ENCODE measurements around the gene KRT17. TPM values are rescaled to one million over a fixed set of nuclear protein-coding genes. Genes with fewer than 3 reads are reported as not detected.

Gene KRT17
- total RNA-seq, 4 donors from 2014 or later, result 0.70 to 12.6 TPM; not detected in 2

- intact Hi-C loops (cut with DNase I; ENCODE audit: low total_unique reads), result loop anchor here (10.0 kb wide), 1 partner anchor 861 kb away; no protein-coding TSS in a partner anchor
- H3K4me1 ChIP-seq, result peaks cover 0 to 4% of the 10 kb centered on the region in 2 donors
- DNase-seq, result peak in 1 of 2 donors; percentile 36
These were observed 41.9 kb upstream of the KRT17 start for GRCh38 chr17:41666237-41666641.

GRCh38 chr17:41665566-41666236 is 41.3 kb upstream of the KRT17 start:
- Histone ChIP-seq H3K4me1 (peaks cover 0 to 4% of the 10 kb centered on the region in 2 donors), H3K27me3 (no peaks in the 10 kb centered on the region), H3K27ac (peak overlapping the region; percentile 84 to 96), H3K36me3 (no peaks in the 10 kb centered on the region), H3K9me3 (no peaks in the 10 kb centered on the region), H3K4me3 (peak overlapping the region; percentile 45 to 52)
- TF ChIP-seq CTCF (IDR thresholded peaks at IDR 0.05) (peak; percentile 91 to 98 (median 96)), POLR2A (IDR thresholded peaks at IDR 0.05) (peak; percentile 65 to 71)
- intact Hi-C loops (cut with DNase I; ENCODE audit: low total_unique reads), result loop anchor here (10.0 kb wide), 1 partner anchor 861 kb away; no protein-coding TSS in a partner anchor
- DNase-seq, result peak; percentile 79 to 88

More at GRCh38 chr17:41666237-41666641, 41.9 kb upstream of the KRT17 start:
- Histone ChIP-seq H3K27ac (peak overlapping the region; percentile 84 to 96), H3K27me3 (no peaks in the 10 kb centered on the region), H3K36me3 (no peaks in the 10 kb centered on the region), H3K9me3 (no peaks in the 10 kb centered on the region), H3K4me3 (peak overlapping the region; percentile 45 to 52)
- peak in 1 of 4 experiments; percentile 16 for TF ChIP-seq CTCF (IDR thresholded peaks at IDR 0.05)
- TF ChIP-seq POLR2A (IDR thresholded peaks at IDR 0.05), result no peak

- H3K36me3 ChIP-seq, result no peaks in the 10 kb centered on the region
- H3K9me3 ChIP-seq, result no peaks in the 10 kb centered on the region
- no peaks in the 10 kb centered on the region for H3K27me3 ChIP-seq
- peak overlapping the region in 1 of 2 donors; percentile 96 for H3K27ac ChIP-seq
- peaks cover 0 to 4% of the 10 kb centered on the region in 2 donors for H3K4me1 ChIP-seq
- intact Hi-C loops (cut with DNase I; ENCODE audit: low total_unique reads), result loop anchor here (10.0 kb wide), 1 partner anchor 860 kb away; no protein-coding TSS in a partner anchor
- no peak for DNase-seq
- peak overlapping the region; percentile 45 to 52 for H3K4me3 ChIP-seq
- TF ChIP-seq POLR2A (IDR thresholded peaks at IDR 0.05) (no peak), CTCF (IDR thresholded peaks at IDR 0.05) (no peak)
These were observed 40.5 kb upstream of the KRT17 start for GRCh38 chr17:41664587-41665565.

- intact Hi-C loops (cut with DNase I; ENCODE audit: low total_unique reads), result loop anchor here (10.0 kb wide), 1 partner anchor 859 kb away; no protein-coding TSS in a partner anchor
- Histone ChIP-seq H3K27me3 (no peaks in the 10 kb centered on the region), H3K36me3 (no peaks in the 10 kb centered on the region), H3K9me3 (no peaks in the 10 kb centered on the region), H3K4me3 (no peak overlapping the region), H3K4me1 (peaks cover 0 to 4% of the 10 kb centered on the region in 2 donors), H3K27ac (no peak overlapping the region)
- DNase-seq, result no peak
- no peak for TF ChIP-seq POLR2A (IDR thresholded peaks at IDR 0.05)
- no peak for TF ChIP-seq CTCF (IDR thresholded peaks at IDR 0.05)
These were observed 39.7 kb upstream of the KRT17 start for GRCh38 chr17:41664172-41664457.
